Measurements from ENCODE around the gene NPB.

NPB gene

GRCh38 chr17:81934850-81935708, 33.0 kb downstream of the NPB start:
- TF ChIP-seq CTCF (IDR thresholded peaks at IDR 0.05; ENCODE audit: low read length, missing control alignments) = no peak
- DNase-seq (ENCODE audit: low read depth) = no peak
- H3K4me3 ChIP-seq (replicated peaks; ENCODE audit: low read depth, low read length) = no peak overlapping the region

- DNase-seq (ENCODE audit: low read depth) = no peak
- H3K4me3 ChIP-seq (replicated peaks; ENCODE audit: low read depth, low read length) = peak overlapping the region; percentile 28
- no peak for TF ChIP-seq CTCF (IDR thresholded peaks at IDR 0.05; ENCODE audit: low read length, missing control alignments)
These were observed 33.7 kb downstream of the NPB start for GRCh38 chr17:81935709-81936084.

DNA sequence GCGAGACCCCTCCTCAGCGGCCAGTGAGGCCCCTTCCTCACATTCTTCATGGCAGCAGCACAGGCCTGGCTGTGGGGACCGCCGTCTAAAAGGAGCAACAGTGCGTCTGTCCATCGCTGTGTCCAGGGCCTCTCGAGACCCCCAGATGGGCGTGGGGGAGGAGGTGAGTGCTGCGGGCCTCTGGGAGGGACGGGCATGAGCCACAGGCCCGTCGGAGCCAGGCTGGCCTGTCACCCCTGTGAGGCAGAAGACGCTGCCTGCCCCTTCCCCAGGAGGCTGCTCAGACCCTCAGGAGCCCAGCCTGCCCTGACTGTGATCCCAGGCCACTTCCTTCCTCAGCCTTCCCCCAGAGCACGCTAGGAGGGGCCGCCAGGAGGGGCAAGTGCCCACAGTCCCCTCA, 37.2 kb downstream of the NPB start:
- H3K4me3 ChIP-seq (replicated peaks; ENCODE audit: low read depth, low read length) = no peak overlapping the region
- DNase-seq (ENCODE audit: low read depth) = no peak
- TF ChIP-seq CTCF (IDR thresholded peaks at IDR 0.05; ENCODE audit: low read length, missing control alignments) = no peak

DNA sequence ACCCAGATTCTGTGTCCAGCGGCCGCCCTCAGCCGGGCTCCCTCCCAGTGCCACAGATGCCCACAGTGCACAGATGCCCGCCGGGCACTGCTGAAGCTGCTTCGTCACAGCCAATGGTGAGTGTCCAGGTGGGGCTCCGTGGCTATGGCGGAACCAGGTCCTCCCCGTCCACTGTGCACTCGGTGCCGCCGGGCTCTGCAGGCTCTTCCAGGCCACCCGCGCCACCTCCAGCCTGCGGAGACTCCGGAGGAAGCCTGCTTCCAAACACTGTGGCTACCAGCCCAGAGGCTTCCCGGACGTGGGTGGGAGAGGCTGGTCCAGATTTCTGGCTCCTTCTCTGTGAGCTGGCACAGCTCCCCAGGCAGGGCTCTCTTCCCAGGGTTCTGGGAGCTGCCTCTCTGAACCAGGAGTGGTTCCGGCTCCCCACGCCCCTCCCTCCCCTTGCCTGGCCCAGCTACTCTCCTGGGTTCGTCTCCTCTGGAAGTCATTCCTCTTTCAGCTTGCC, 37.9 kb downstream of the NPB start:
- TF ChIP-seq CTCF (IDR thresholded peaks at IDR 0.05; ENCODE audit: low read length, missing control alignments) = no peak
- no peak for DNase-seq (ENCODE audit: low read depth)
- no peak overlapping the region for H3K4me3 ChIP-seq (replicated peaks; ENCODE audit: low read depth, low read length)

GRCh38 chr17:81940538-81941483, 38.8 kb downstream of the NPB start:
- no peak for DNase-seq (ENCODE audit: low read depth)
- no peak overlapping the region for H3K4me3 ChIP-seq (replicated peaks; ENCODE audit: low read depth, low read length)
- TF ChIP-seq CTCF (IDR thresholded peaks at IDR 0.05; ENCODE audit: low read length, missing control alignments) = no peak

DNA sequence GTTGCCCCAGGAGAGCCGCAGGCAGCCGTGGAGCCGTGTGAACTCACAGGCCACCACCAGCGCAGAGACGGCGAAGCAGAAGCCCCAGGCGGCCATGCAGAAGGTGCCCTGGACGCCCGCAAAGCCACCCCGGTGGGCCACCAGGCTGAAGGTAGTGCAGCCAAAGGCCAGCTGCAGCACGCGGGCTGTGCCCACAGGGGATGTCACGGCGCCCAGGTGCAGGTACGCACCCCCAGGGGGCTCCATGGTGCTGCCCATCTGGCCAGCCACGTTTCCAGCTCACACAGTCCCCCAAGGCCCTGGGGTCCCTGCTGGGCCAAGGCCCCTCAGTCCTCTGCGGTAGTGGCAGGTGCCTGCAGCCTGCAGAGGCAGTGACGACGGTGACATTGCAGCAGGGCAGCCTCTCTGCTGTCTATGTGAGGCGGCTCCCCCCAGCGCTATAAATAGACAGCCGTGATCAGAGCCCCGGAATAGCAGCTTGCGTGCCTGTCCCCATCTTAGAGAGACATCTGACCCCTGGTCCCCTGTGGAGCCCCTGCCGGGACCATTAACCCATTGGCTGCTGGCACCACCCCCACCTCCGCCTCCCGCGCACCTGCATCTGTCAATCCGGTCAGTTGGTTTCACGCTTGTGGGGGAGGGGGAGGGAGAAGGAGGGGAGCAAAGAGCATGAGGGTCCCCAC, 39.6 kb downstream of the NPB start:
- TF ChIP-seq CTCF (IDR thresholded peaks at IDR 0.05; ENCODE audit: low read length, missing control alignments) = no peak
- DNase-seq (ENCODE audit: low read depth) = no peak

More for the DNA sequence above, 39.6 kb downstream of the NPB start:
- H3K4me3 ChIP-seq (replicated peaks; ENCODE audit: low read depth, low read length) = no peak overlapping the region
